ENCODE data around the gene AMZ1.

AMZ1 gene

GRCh38 chr7:2761801-2762497, 73.9 kb downstream of the AMZ1 start:
- TF ChIP-seq CTCF (conservative IDR thresholded peaks at IDR 0.05; ENCODE audit: control insufficient read depth, insufficient read depth, low read depth, low read length) = no peak
- DNase-seq (ENCODE audit: low read depth) = no peak
- H3K4me3 ChIP-seq (ENCODE audit: control insufficient read depth, low read depth, low read length) = no peak overlapping the region

GRCh38 chr7:2763597-2763996, 75.6 kb downstream of the AMZ1 start:
- DNase-seq (ENCODE audit: low read depth) = no peak
- H3K4me3 ChIP-seq (ENCODE audit: control insufficient read depth, low read depth, low read length) = no peak overlapping the region
- TF ChIP-seq CTCF (conservative IDR thresholded peaks at IDR 0.05; ENCODE audit: control insufficient read depth, insufficient read depth, low read depth, low read length) = no peak

- no peak overlapping the region for H3K4me3 ChIP-seq (ENCODE audit: control insufficient read depth, low read depth, low read length)
- no peak for TF ChIP-seq CTCF (conservative IDR thresholded peaks at IDR 0.05; ENCODE audit: control insufficient read depth, insufficient read depth, low read depth, low read length)
- DNase-seq (ENCODE audit: low read depth) = no peak
Observed at GRCh38 chr7:2764621-2765020, 76.6 kb downstream of the AMZ1 start.
